Measurements from ENCODE around the gene TMEM143.
"Not testable (repeated sequence)": the region's sequence is repeated elsewhere in the genome, so short reads cannot be mapped to it uniquely, and the experiment has no call there.

TMEM143 gene

DNA sequence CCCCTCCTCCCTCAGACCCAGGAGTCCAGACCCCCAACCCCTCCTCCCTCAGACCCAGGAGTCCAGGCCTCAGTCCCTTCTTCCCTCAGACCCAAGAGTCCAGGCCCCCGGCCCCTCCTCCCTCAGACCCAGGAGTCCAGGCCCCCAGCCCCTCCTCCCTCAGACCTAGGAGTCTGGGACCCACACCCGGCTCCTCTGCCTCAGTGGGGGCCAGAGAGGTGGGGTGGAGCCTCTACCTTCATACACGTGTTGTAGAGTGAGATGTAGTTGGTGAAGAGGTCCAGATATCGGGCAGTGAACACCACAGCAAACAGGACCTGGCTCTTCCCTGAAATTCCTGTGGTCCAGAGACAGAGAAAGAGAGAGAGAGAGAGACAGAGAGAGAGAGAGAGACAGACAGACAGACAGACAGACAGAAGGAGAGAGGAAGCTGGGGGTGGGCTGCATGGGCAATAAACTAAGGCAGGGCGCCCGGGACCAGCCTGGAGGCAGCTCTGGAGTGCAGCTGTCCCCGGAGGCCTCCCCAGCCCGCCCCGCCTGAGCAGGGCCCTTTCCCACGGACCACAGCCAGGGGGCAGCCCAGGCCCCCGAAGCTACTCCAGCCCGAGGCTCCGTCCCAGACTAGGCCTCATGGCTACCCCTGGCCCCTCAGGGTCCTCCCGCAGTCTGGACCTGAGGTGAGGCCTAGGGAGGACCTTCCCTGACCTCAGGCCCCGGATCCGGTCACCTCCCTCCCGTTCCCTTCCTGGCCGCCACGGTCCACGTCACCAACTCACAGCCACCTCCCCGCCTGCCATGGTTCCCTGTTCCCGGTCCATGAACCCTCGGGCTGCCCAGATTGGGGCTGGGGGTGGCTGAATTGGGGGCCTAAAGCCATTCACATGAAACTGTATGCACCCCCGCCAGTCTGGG, 26.7 kb upstream of the TMEM143 start:
- DNase-seq, result peak; percentile 17

DNA sequence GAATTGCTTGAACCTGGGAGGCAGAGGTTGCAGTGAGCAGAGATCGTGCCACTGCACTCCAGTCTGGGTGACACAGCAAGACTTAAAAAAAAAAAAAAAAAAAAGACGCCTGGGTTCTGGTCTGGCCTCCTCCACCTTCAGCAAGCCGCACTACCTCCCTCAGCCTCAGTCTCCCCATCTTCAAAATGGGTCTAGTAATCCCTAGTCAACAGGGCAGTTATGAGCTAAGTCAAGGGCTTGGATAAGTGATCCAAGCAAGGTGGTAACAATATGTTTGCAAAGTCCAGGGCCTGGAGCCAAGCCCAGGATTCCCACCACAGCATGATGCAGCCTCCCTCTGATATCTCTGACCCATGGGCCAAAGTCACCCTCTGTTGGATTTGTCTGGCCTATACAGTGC, 23.2 kb upstream of the TMEM143 start:
- no peak for DNase-seq

DNA sequence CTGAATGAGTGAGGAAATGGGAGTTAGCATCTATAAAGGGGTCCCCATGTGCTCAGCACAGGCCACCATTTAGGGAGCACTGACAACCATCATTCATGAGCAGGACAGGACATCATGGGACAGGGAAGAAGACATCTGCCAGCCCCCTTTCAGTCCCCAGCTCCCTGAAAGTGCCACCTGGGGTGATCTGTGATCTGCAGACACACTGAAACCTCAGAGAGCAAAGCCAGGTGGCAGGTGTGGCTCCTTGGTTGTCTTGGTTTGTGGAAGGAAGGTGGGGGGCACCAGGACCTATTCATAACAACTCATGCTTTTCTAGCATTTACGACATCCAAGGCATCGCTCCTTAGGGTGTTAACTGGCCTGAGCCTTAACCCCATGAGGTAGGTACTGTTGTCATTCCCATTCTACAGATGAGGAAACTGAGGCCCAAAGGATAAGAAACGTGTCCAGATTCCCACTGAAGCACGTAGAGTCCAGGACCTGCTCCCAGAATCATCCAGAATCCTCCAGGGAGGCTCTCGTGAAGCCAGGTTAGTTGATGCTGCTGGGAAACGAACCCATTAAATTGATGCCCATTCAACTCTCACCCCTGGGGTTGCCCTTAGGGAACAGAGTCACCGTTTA, 21.8 kb upstream of the TMEM143 start:
- DNase-seq, result no peak

DNA sequence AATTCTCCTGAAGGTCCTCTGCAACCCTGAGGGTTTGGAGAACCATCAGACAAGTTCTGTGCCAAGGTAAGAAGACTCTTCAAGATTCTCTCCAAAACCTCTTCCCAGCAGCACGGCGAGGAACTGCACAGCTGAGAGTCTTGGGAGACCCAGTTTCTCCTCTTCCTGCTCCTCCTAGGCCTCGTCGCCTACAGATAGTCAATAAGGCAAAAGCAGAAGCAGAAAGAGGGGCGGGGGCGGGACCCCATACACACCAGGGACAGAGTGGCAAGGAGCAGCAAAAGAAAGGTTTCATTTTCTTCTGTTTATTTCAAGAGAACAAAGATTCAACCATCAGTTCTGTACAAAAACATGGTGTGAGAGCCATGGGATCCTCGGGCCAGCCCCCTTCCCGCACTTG, 18.5 kb upstream of the TMEM143 start:
- no peak for DNase-seq

DNA sequence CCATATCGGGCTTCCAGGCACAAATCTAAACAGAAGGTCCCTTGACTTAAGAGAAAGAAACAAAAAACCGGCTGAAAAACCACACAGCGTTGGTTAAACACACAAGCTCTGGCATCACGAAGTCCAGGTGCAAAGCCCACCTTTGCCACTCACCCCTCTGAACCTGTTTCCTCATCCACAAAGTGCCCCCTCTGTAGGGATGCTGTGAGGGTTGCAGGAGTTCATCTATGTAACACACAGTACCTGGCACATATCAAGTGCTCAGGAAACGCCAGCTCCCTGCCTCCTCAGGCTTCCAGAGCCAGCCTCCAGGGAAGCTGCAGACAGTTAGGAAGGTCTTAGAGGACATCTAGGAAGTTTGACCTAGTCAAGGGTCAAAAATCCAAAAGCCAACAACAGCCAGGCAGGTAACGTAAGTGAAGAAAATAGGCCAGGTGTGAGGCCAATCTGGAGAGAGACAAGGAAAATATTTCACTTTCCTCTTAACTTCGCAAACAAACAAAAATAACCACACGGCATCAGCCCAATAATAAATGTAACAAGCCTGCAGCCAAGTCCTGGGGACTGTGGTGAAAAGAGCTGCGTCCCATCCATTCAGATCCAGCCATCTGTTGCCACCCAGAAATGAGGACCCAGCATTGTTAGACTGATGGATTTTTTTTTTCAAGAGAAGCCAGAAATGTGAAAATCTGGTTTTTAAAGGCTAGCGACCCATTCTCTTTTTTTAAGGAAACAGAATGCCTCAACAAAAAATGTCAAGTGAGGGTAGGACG, 17.6 kb upstream of the TMEM143 start:
- no peak for DNase-seq

DNA sequence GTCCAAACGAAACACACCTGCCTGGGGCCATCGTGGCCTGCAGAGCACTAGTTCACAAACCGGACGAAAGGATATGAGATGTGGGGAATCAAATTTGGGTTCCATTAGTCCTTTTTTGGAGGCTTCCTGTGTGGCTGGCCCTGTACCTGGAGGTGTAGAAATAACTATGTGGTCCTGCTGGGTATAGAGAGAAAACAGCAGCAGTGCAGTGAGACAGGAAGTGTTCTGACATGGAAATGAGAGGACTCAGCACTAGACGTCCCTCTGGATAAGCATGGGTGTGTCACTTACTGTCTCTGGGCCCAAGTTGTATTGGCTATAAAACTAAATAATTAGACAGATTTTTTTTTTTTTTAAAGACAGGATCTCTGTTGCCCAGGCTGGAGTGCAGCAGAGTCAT, 15.3 kb upstream of the TMEM143 start:
- no peak for DNase-seq

DNA sequence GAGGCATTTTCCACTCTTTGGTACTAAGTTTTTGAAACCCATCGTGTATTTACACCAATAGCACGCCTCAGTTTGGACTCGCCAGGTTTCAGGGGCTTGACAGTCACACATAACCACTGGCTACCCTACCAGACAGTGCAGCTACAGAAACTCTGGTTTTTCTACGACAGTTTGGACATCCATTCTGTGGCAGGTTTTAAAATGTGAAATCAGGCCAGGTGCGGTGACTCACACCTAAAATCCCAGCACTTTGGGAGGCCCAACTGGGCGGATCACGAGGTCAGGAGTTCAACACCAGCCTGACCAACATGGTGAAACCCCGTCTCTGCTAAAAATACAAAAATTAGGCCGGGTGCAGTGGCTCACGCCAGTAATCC, 14.4 kb upstream of the TMEM143 start:
- no peak for DNase-seq

DNA sequence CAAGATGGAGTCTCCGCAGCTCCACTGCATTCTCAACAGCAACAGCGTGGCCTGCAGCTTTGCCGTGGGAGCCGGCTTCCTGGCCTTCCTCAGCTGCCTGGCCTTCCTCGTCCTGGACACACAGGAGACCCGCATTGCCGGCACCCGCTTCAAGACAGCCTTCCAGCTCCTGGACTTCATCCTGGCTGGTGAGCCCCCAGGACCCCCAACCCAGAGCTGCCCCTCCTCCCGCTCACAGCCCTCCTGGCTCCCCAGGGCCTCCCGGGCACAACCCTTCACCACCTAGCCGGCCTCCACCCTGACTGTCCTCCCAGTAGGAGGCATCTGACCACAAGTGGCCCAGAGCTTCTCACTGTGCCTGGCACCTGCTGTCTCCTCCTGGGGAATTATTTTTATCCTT, 9.8 kb upstream of the TMEM143 start:
- no peak for DNase-seq

DNA sequence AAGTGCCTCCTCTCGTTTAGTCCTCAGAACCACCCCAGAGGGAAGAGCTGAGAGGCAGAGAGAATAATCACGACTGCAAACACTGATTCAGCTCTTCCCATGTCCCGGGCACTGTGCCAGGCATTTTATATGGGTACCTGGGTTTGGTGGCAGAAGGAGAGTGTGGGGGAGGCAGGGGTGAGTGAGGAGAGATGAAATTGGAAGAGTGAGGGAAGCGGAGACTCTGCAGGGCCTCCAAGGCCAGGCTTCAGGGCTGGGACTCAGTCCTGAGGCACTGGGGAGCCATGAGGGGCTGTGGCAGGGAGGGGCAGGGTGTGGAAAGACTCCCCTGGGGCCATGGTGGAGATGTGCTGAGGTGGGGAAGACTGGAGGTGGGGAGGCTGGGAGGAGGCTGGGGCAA, 9.2 kb upstream of the TMEM143 start:
- peak; percentile 25 for DNase-seq

DNA sequence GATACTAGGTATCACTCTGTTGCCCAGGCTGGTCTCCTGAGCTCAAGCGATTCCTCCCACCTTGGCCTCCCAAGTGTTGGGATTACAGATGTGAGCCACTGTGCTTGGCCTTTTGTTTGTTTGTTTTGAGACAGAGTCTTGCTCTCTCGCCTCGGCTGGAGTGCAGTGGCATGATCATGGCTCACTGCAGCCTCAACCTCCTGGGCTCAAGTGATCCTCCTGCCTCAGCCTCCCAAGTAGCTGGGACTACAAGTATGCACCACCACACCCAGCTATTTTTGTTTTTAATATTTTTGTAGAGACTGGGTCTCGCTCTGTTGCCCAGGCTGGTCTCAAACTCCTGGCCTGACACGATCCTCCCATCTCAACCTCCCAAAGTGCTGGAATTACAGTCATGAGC, 8.0 kb upstream of the TMEM143 start:
- not testable (repeated sequence) for DNase-seq

DNA sequence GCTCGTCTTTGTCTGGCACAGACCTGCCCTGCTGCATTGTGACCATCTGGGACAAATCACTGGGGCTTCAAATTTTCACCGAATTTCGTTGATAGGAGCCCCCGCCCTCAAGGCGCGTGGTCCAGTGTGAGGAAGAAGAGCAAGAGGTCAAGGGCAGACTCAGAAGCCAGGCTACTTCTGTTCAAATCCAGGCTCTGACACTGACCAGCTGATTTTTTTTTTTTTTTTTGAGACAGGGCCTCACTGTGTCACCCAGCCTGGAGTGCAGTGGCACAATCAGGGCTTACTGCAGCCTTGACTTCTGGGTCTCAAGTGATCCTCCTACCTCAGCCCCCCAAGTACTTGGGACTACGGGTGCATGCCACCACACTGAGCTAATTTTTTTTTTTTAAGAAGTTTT, 7.6 kb upstream of the TMEM143 start:
- DNase-seq, result no peak

DNA sequence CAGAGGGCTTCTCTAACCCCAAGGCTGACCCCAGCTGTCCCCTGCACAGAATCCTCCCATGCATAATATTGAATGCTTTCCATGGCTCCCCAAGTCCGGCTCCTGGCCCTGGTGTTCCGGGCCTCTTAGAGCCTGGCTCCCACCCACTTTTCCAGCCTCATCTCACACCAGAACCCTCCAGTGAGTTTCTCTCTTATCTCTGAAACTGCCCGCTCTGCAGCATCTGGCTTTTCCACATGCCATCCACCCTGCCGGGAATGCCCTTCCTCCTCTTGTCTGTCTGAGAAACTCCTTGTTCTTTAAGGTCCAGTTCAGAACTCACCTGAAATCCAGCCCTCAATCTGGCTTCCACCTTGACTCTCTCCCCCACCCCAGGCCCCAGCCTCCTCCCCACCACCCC, 7.2 kb upstream of the TMEM143 start:
- no peak for DNase-seq

DNA sequence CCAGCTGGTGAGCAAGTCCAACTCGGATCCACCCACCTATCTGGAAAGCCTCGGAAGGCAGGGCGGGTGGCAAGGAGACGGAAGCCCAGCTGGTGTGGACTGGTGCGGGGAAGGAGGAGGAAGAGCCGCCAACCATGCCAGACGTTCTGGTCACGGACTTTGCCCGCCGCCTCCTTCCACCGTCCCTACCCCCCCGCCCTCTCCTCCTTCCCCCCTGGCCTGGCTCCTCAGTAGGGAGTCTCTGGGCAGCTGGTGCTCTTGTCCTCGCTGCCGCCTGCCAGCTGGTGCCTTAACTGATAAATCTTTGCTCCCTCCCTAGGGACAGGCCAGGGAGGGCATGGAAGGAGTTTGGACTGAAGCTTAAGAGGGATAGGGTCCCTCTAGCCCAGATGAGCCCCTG, 5.2 kb upstream of the TMEM143 start:
- no peak for DNase-seq

DNA sequence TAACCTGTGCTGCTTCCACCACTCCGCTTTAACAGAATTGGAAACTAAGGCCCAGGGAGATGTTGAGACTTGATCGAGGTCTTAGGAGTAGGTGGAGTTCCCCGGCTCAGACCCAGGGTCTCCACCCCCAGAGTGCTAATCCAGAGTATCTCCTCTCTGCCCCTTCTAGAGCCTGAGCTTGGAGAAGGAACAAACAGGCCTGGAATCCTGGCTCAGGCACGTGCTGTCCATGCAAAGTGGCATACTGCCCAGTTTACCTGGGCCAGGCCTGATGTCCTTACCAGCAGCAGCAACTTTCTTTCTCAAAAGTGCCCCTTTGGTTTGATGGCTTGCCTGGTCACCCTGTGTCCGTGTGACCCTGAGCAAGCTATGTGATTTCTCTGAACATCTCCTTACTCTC, 4.1 kb upstream of the TMEM143 start:
- no peak for DNase-seq

DNA sequence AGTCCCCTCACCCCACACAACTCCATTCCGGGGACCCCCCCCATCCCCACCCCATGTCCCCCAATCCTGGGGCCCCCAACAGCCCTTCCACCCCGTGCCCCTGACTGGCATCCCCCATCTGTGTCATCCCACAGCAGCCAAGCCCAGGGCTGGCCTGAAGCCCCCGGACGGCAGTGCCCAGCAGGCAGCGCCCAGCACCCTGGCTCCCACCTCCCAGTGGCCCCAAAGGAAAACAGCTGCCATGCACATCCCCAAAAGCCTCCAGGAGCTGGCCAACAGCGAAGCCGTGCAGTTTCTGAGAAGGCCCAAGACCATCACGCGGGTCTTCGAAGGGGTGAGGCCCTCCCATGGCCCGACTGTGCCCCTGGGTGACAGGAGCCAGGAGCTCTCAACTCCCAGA, 1.9 kb upstream of the TMEM143 start:
- no peak for DNase-seq

DNA sequence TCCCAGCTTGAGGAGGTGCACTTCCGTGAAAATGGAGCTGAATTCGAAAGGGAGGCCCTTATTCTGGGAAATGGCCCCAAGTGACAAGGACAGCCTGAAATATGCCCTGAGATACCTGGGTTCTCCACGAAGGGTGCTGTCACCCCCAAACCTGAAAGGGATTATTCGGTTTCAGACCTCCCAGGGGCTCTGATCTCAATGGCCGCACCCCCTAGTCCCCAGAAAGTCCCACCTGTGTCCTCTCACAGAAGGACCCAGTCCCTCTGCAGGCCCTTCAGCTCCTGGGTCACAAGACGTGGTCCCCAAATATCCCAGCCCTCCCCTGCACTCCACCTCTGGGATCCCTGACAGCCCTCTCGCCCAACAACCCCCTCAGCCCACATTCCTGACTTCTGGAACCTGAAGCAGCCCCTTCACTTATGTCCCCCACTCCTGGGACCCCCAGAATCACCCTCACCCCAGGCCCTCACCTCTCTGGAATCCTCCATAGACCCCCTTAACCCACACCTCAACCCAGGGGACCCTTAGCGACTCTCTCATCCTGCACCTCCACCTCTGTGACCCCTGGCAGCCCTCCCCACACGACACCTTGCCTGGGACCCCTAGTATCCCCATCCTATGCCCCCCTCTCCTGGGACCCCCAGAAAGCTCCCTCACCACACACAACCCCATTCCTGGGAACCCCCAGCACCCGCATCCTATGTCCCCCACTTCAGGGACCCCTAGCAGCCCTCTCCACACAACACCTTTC, 1.0 kb upstream of the TMEM143 start:
- DNase-seq, result no peak

DNA sequence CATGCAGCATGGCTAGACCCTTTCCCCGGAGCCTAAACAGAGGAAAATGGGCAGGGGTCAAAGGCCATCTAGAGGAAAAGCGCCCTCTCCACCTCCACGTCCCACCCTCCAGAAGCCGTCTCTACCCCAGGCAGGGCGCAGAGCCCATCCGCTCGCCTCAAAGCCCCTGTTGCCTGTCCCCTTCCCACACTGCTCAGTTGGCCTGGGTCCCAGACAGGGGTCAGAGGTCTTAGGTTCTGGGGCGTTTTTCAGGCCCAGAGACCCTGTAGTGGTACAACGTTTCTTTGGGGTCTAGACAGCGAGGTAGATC, 285 bp downstream of the TMEM143 start:
- DNase-seq, result no peak

DNA sequence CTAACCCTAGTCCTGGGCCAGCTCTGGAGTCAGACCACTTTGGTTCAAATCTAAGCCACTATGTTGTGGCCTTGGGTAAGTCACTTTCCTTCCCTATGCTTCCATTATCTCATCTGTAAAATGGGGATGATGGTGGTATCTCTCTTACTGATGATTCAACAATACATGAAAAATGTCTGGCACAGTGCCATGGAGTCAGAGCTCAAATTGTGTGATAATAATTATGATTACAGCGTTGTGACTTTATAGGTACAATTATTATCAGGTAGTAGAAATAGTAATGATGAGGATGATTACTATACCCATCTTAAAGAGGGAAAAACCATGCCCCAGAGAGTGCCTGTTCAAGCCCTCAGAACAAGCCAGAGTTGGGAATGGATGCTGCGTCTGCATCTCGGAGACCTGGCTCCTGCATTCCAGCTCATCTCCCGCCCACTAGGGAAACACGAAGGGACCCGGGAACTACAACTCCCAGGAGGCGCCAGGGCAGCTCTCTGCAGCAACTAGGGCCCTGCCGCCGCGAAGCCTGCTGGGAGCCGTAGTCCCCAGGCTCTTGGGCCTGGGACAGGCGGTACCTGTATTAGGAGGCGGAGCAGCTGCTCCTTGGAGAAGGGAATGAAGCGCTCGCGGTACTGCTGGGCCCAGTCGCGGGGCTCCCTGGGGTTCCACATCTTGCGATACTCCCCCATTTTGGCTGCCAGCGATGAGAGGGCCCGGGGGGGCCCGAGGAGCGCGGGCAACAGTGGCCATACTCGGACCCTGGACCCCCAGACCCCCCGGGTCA, 832 bp downstream of the TMEM143 start:
- peak; percentile 89 for DNase-seq

DNA sequence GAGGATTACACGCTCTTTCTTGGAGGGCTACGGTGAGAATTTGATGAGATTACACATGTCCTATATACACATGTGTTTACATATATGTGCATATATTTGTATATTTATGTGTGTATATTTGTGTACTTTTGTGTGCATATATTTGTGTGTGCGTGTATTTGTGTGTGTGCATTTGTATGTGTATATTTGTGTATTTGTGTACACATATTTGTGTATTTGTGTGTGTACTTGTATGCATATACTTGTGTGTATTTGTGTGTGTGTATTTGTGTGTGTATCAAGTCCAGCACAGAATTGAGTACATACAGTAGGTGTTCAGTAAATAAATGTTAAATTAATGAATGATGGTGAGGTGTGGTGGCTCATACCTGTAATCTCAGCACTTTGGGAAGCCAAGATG, 1.8 kb downstream of the TMEM143 start:
- DNase-seq, result no peak

DNA sequence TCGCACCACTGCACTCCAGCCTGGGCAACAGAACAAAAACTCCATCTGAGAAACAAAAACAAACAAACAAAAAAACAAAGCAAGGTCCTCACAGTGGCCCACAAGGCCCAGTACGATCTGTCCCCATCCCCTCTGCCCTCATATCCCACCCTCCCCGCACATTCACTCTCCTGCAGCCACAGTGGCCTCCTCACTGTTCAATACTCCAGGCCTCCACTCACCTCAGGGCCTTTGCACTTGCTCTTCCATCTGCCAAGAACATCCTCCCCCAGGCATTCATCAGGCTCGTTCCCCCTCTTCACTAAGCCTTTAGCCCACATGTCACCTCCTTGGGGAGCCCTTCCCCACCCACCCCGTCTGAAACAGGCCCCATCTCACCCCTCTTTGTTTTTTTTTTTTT, 4.6 kb downstream of the TMEM143 start:
- DNase-seq, result no peak

DNA sequence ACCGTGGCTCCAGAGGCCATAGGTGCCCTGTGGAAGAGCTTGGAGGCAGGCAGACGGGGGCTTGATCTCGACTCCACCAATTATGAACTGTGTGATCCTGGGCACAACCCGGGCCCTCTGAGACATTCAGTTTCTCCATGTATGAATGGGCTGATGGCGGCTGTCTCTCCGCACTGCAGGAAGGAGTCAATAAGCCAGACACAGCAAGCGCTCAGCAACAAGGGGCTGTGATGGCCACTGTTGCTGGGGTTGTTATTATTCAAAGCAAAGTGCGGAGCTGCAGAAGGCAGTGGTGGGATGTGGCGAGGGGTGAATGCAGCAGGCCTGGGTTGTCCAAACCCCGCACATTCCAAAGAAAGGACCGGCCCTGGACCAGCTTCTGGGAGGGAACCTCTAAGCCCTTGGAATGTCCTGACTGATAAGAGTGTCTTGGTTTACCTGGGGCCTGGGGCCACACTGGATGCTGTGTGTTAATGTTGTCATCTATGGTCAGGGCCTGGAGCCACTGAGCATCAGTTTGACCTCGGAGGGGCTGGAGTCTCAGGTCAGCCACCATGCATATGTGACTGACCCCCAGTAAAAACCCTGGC, 8.3 kb downstream of the TMEM143 start:
- no peak for DNase-seq

DNA sequence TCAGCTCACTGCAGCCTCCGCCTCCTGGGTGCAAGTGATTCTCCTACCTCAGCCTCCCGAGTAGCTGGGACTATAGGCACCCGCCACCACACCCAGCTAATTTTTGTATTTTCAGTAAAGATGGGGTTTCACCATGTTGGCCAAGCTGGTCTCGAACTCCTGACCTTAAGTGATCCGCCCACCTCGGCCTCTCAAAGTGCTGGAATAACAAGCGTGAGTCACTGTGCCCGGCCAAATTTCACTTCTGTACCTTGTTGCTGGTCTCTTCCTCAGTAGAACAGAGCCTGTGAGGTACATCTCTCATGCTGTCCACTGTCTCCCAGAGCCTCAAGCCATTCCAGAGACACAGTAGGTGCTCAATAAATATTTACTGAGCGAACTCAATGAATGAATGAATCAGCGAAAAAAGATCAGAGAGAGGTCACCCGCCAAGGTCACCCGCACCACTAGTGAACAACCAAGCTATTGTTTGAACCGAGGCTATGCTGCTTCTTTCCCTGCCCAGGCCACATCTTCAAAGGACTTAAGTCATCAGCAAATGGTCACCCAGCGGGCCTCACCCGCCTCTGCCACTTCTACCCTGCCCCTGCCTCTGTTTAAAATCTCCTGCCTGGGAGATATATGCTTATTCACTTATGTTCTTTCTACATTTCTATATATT, 9.3 kb downstream of the TMEM143 start:
- DNase-seq, result no peak
